AG04450 (cell line): ENCODE data around the gene FYCO1. TPM values are rescaled to one million over a fixed set of nuclear protein-coding genes. Genes with fewer than 3 reads are reported as not detected.

Experiments
- CTCF ChIA-PET: fragments of 300-600, 350-600 bp; formaldehyde crosslinking; extraction: SDS; loops from one replicate; lab custom pipeline; 2022; ENCODE audit warnings: antibody characterized with exemption, inconsistent platforms; lab: Charles Lee
- POLR2A ChIA-PET: fragments of 350-600 bp; formaldehyde crosslinking; extraction: SDS; loops from one replicate; lab custom pipeline; 2021; ENCODE audit warnings: antibody characterized with exemption, inconsistent platforms; lab: Yijun Ruan, JAX
- DNase-seq: peaks from one replicate; pipeline ENCODE4 v3.0.0-alpha.2; 2011; ENCODE audit warnings: low read depth, low spot score
- H3K27ac ChIP-seq: one replicate; pipeline ENCODE4 v1.5.1; 2012; ENCODE audit warnings: low read depth, low read length, control low read depth
- H3K27me3 ChIP-seq: one replicate; pipeline ENCODE4 v1.6.0; 2012; ENCODE audit warnings: low read length; ENCODE audit not compliant: control insufficient read depth, insufficient read depth
- H3K4me3 ChIP-seq: 2 replicates; pipeline ENCODE4 v1.5.1; 2011; ENCODE audit warnings: mild to moderate bottlenecking, low read depth, low read length, control low read depth
- H3K9me3 ChIP-seq: 2 replicates; pipeline ENCODE4 v1.5.1; 2012; ENCODE audit warnings: low read length; ENCODE audit not compliant: control insufficient read depth, insufficient read depth
- polyA plus RNA-seq: library from polyadenylated mRNA; depleted of rRNA; stranded (reverse); fragments of >200 nt; gene quantifications from 2 replicates; pipeline ENCODE4 v1.2.3, GENCODE V29; 2011
- TF ChIP-seq, protein P1 (sequence below): IDR thresholded peaks from 2 replicates; pipeline ENCODE4 v1.5.1; 2011; ENCODE audit warnings: low read depth, low read length, control low read depth, inconsistent platforms

FYCO1 gene
- polyA plus RNA-seq, 1 experiment = 14.3 TPM

DNA sequence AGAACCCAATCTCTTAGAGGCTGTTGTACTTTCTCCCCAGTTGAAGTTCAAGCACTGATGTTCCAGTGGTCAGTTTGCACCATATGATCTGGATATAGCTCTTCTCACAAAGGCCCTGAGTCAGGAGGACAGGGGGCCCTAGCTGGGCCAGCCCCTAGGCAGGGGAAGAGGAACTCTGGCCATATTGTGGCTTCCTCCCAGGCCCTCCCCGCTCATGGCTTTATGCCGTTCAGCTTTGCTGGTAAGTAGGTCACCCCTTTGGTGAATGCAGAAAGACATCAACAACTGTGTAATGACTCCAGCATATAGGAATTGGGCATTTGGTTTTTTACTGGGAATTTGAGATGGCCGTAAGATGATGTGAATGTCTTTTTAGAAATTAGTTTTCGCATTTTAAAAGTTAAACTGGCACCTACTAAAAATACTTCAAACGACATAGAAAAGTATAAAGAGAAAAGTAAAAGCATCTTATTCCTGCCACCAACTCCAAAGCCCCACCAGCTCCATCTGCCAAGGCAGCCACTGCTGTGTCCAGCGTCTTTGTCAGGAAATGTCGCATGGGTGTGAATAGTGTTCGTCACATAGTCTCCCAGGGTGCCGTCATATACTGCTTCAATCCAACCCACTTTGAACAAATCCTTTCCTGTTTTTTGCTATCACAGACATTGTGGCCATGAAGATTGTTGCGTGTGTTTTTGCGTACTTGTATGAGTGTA lies 84.0 kb downstream of the FYCO1 start:
- Histone ChIP-seq H3K9me3 (no peaks in the 10 kb centered on the region; the same call in 1 of the 2 replicates), H3K27me3 (no peaks in the 10 kb centered on the region), H3K4me3 (no peak overlapping the region), H3K27ac (no peak overlapping the region)
- TF ChIP-seq, protein P1, sequence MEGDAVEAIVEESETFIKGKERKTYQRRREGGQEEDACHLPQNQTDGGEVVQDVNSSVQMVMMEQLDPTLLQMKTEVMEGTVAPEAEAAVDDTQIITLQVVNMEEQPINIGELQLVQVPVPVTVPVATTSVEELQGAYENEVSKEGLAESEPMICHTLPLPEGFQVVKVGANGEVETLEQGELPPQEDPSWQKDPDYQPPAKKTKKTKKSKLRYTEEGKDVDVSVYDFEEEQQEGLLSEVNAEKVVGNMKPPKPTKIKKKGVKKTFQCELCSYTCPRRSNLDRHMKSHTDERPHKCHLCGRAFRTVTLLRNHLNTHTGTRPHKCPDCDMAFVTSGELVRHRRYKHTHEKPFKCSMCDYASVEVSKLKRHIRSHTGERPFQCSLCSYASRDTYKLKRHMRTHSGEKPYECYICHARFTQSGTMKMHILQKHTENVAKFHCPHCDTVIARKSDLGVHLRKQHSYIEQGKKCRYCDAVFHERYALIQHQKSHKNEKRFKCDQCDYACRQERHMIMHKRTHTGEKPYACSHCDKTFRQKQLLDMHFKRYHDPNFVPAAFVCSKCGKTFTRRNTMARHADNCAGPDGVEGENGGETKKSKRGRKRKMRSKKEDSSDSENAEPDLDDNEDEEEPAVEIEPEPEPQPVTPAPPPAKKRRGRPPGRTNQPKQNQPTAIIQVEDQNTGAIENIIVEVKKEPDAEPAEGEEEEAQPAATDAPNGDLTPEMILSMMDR = no peak
- ChIA-PET CTCF (no interaction called here), POLR2A (no interaction called here)
- DNase-seq = no peak

DNA sequence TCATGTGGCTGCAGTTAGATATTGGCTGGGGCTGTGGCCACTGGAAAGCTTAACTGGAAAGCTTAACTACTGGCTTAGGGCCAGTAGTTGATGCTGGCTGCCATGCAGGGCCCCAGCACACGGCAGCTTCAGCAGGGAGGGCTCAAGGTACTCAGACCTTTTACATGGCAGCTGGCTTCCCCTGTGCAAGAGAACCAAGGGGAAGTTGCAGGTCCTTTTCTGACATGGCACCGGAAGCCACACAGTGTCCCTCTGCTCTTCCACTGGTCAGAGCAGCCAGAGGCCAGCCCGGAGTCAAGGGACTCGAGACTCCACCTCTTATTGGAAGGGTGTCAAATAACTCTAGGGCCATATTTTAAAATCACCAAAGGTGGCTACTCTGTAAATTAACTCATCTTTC lies 84.7 kb downstream of the FYCO1 start:
- Histone ChIP-seq H3K9me3 (no peaks in the 10 kb centered on the region; the same call in 1 of the 2 replicates), H3K27me3 (no peaks in the 10 kb centered on the region), H3K4me3 (no peak overlapping the region), H3K27ac (no peak overlapping the region)
- DNase-seq = no peak
- ChIA-PET POLR2A (no interaction called here), CTCF (interaction anchor here (1.3 kb wide), 1 partner anchor 167 kb away, joined by 3 read pairs; no protein-coding TSS in a partner anchor)
- TF ChIP-seq, protein P1 = no peak

DNA sequence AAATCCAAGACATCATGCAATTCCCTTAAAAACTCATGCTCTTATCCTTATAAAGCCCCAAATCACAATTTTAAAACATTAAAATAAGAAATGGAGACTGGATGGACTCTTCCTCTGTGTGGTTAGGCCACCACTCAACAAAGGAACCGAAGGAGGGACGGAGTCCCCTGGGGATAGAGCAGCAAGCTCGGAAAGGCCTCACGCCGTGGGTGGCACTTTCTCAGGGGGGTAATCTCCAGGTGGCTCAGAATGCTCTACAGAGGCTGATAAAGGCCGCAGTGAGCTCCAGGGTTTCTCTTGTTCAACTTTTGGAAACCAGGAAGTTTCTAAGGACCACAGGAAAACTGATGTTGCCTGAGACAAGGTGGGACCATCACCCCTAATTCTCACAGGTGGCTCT lies 86.1 kb downstream of the FYCO1 start:
- no peak for DNase-seq
- Histone ChIP-seq H3K4me3 (no peak overlapping the region), H3K27ac (no peak overlapping the region), H3K27me3 (no peaks in the 10 kb centered on the region), H3K9me3 (peaks cover 3% of the 10 kb centered on the region; the same call in 1 of the 2 replicates)
- POLR2A ChIA-PET = no interaction called here
- CTCF ChIA-PET = interaction anchor here (1.1 to 1.2 kb wide), 2 partner anchors 20 to 170 kb away, joined by 3 to 4 read pairs; no protein-coding TSS in a partner anchor
- TF ChIP-seq, protein P1 = no peak

DNA sequence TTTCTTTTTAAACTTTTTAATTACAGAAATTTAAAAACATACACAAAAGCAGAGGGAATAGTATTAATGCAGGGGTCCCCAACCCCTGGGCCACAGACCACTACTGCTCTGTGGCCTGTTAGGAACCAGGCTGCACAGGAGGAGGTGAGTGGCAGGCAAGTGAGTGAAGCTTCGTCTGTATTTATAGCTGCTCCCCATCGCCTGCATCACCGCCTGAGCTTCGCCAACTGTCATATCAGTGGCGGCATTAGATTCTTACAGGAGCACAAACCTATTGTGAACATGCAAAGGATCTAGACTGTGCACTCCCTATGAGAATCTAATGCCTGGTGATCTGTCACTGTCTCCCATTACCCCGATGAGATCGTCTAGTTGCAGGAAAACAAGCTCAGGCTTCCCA lies 86.9 kb downstream of the FYCO1 start:
- POLR2A ChIA-PET = interaction anchor here (0.9 kb wide), 1 partner anchor 111 kb away, joined by 3 read pairs; no protein-coding TSS in a partner anchor
- no peaks in the 10 kb centered on the region for H3K27me3 ChIP-seq
- no peak overlapping the region for H3K4me3 ChIP-seq
- CTCF ChIA-PET = interaction anchor here (1.1 to 2.9 kb wide), 3 partner anchors 21 to 170 kb away, joined by 3 to 12 read pairs (median 4); no protein-coding TSS in a partner anchor
- H3K9me3 ChIP-seq = peaks cover 3% of the 10 kb centered on the region; the same call in 1 of the 2 replicates
- no peak for DNase-seq
- TF ChIP-seq, protein P1 = no peak
- no peak overlapping the region for H3K27ac ChIP-seq
